Ishikawa (cell line): ENCODE results near the gene ALDH1A2.

Experiments
- CEBPB ChIP-seq: IDR thresholded peaks from 2 replicates; pipeline ENCODE4 v1.6.1; 2012
- EP300 ChIP-seq: IDR thresholded peaks from 2 replicates; pipeline ENCODE4 v1.6.1; 2012; ENCODE audit warnings: borderline replicate concordance
- FOXM1 ChIP-seq: IDR thresholded peaks from 2 replicates; pipeline ENCODE4 v1.6.1; 2012; ENCODE audit warnings: low read depth, borderline replicate concordance
- NFIC ChIP-seq: IDR thresholded peaks from 2 replicates; pipeline ENCODE4 v1.6.1; 2012
- RAD21 ChIP-seq: IDR thresholded peaks from 2 replicates; pipeline ENCODE4 v1.6.1; 2012; ENCODE audit warnings: low read depth
- TAF1 ChIP-seq: IDR thresholded peaks from 2 replicates; pipeline ENCODE4 v1.6.1; 2012; ENCODE audit warnings: low read depth, mild to moderate bottlenecking
- TCF12 ChIP-seq: IDR thresholded peaks from 2 replicates; pipeline ENCODE4 v1.6.1; 2012; ENCODE audit warnings: low read depth
- YY1 ChIP-seq: IDR thresholded peaks from 2 replicates; pipeline ENCODE4 v1.6.1; 2012; ENCODE audit warnings: low read depth
- TF ChIP-seq, protein P1 (sequence below): IDR thresholded peaks from 2 replicates; pipeline ENCODE4 v1.6.1; 2012
- TF ChIP-seq, protein P2 (sequence below): IDR thresholded peaks from 2 replicates; pipeline ENCODE4 v1.6.1; 2012
- TF ChIP-seq, protein P3 (sequence below): IDR thresholded peaks from 2 replicates; pipeline ENCODE4 v1.6.1; 2012; ENCODE audit warnings: low read depth, mild to moderate bottlenecking

DNA sequence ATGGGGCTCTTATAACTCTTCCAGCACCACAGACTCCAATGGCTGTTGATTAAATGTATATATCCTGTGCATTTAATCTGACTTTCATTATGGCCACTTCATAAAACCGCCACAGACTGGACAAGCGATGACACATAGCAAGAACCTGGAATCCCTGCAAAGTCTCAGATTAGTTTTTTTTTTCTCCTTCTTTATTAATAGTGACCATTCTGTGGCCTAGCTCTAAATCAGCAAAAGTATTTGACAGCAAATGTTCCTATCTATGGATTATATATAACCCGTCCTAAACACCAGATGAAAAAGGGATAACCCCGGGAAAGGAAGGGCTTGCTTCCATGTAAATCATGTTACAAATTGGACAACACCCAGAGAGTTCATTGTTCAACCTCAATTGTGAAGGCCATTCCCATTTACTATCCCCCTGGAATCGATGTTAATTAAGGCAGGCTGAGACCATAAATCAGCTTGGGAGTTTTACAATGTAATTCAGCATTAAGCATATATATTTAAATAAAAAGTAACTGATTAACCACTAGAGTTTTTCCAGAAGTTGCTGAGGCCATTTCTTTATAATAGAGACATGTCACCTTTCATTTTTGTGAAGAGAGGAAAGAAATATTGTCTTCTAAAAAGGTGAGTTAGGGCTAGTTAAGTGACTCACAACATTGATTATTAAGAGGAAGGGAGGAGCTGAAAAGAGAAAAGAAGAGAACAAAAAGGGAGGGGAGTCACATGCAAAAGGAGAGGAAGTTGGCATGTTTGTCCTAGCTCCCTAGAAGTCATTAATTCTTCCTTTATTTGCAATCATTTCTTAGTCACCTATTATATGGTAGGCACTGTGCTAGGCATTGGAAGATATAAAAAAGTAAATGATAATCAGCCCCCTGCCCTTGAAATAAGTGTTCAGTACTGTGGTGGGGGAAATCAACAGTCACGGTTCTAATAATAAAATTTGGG is 26.2 kb downstream of the ALDH1A2 start:
- no peak for TF ChIP-seq YY1
- TF ChIP-seq, protein P1, sequence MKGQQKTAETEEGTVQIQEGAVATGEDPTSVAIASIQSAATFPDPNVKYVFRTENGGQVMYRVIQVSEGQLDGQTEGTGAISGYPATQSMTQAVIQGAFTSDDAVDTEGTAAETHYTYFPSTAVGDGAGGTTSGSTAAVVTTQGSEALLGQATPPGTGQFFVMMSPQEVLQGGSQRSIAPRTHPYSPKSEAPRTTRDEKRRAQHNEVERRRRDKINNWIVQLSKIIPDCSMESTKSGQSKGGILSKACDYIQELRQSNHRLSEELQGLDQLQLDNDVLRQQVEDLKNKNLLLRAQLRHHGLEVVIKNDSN = no peak
- TF ChIP-seq, protein P2, sequence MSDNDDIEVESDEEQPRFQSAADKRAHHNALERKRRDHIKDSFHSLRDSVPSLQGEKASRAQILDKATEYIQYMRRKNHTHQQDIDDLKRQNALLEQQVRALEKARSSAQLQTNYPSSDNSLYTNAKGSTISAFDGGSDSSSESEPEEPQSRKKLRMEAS = no peak
- TF ChIP-seq NFIC = no peak
- TF ChIP-seq, protein P3, sequence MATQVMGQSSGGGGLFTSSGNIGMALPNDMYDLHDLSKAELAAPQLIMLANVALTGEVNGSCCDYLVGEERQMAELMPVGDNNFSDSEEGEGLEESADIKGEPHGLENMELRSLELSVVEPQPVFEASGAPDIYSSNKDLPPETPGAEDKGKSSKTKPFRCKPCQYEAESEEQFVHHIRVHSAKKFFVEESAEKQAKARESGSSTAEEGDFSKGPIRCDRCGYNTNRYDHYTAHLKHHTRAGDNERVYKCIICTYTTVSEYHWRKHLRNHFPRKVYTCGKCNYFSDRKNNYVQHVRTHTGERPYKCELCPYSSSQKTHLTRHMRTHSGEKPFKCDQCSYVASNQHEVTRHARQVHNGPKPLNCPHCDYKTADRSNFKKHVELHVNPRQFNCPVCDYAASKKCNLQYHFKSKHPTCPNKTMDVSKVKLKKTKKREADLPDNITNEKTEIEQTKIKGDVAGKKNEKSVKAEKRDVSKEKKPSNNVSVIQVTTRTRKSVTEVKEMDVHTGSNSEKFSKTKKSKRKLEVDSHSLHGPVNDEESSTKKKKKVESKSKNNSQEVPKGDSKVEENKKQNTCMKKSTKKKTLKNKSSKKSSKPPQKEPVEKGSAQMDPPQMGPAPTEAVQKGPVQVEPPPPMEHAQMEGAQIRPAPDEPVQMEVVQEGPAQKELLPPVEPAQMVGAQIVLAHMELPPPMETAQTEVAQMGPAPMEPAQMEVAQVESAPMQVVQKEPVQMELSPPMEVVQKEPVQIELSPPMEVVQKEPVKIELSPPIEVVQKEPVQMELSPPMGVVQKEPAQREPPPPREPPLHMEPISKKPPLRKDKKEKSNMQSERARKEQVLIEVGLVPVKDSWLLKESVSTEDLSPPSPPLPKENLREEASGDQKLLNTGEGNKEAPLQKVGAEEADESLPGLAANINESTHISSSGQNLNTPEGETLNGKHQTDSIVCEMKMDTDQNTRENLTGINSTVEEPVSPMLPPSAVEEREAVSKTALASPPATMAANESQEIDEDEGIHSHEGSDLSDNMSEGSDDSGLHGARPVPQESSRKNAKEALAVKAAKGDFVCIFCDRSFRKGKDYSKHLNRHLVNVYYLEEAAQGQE = no peak
- TF ChIP-seq TCF12 = no peak
- no peak for TF ChIP-seq FOXM1
- no peak; the same call in 1 of the 2 replicates for TF ChIP-seq EP300
- TF ChIP-seq RAD21 = no peak
- TF ChIP-seq CEBPB = no peak
- no peak for TF ChIP-seq TAF1
